Astrocyte of the spinal cord (primary cell): ENCODE results near the gene MAGOHB.

Experiments
- DNase-seq: peaks from one replicate; pipeline ENCODE4 v3.0.0; 2011; ENCODE audit warnings: low read depth, low spot score
- H3K4me3 ChIP-seq: 2 replicates; pipeline ENCODE4 v1.5.1; 2011; ENCODE audit warnings: low read depth, mild to moderate bottlenecking, low read length, moderate library complexity
- in situ Hi-C: cut with HindIII; loops from 2 replicates; pipeline ENCODE4 v1.10.0; 2017; ENCODE audit warnings: low sequenced_read_pairs
- TF ChIP-seq, protein P1 (sequence below): IDR thresholded peaks from 2 replicates; pipeline ENCODE4 v1.5.1; 2012; ENCODE audit warnings: low read depth, mild to moderate bottlenecking, low read length, inconsistent platforms

Gene MAGOHB

DNA sequence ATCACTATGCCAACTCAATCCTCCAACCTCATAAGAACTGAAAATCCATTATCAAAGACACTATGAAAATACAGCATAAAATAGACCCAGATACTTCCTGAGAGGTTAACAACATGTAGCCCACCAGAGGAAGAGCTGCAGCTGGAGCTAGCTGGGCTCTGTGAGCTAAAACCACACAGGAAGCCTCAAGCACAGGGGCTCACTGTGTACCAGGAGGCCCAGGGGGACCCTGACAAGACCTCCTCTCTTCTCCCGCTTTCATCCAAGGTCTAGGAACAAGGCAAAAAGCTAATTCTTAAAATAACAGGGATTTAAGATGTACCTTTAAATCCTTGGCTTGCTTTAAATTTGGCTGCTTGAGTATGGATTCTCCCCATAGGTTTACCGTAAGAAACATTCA lies 54.2 kb downstream of the MAGOHB start:
- DNase-seq: no peak
- TF ChIP-seq, protein P1, sequence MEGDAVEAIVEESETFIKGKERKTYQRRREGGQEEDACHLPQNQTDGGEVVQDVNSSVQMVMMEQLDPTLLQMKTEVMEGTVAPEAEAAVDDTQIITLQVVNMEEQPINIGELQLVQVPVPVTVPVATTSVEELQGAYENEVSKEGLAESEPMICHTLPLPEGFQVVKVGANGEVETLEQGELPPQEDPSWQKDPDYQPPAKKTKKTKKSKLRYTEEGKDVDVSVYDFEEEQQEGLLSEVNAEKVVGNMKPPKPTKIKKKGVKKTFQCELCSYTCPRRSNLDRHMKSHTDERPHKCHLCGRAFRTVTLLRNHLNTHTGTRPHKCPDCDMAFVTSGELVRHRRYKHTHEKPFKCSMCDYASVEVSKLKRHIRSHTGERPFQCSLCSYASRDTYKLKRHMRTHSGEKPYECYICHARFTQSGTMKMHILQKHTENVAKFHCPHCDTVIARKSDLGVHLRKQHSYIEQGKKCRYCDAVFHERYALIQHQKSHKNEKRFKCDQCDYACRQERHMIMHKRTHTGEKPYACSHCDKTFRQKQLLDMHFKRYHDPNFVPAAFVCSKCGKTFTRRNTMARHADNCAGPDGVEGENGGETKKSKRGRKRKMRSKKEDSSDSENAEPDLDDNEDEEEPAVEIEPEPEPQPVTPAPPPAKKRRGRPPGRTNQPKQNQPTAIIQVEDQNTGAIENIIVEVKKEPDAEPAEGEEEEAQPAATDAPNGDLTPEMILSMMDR: no peak
- no peak overlapping the region for H3K4me3 ChIP-seq
- in situ Hi-C loops: no loop called here

DNA sequence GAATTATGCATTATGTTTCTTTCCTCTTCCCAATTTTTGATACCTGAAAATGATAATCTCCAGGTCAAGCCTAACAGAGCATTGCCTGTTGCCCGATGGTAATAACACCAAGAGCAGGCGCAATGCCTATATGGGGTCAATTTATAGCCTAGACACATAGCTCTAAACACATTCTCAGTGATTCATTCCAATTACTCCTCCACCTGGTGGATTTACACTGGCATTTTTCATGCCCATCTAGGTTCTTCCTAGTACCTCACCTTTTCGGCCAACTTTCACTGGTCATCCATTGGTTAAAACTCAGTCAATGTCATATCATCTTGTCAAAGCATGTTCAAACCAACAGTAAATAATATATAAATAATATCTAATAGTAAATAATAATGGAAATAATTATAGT lies 54.6 kb downstream of the MAGOHB start:
- DNase-seq: no peak
- no peak overlapping the region for H3K4me3 ChIP-seq
- in situ Hi-C loops: no loop called here
- TF ChIP-seq, protein P1: no peak

DNA sequence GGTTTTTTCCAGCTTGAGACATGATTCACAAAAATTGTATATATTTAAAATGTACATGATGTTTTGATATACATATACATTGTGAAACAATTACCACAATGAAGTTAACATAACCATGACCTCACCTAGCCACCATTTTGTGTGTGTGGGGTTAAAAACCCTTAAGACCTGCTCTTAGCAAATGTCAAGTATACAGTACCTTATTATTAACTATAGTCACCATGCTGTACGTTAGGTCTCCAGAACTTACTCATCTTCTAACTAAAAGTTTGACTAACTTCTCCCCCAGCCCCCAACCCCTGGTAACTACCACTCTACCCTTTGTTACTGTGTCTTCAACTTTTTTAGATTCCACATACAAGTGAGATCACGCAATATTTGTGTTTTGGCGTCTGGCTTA lies 55.1 kb downstream of the MAGOHB start:
- no peak for DNase-seq
- H3K4me3 ChIP-seq: no peak overlapping the region
- TF ChIP-seq, protein P1: no peak
- in situ Hi-C loops: no loop called here

DNA sequence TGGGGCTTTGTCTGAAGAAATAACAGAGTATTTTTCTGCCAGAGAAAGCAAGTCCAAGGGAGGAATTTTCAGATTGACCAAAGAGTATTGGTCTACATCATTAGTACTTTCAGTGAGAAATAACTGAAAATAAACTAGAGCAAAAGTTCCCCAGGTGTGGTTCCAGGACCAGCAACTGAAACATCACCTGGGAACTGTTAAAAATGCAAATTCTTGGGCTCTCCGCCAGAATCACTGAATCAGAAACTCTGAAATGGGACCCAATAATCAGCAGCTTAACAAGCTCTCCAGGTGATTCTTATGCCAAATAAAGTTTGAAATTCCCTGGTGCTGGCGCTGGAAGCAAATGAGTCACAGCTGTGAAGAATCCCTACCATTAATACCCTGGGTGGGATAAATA lies 55.6 kb downstream of the MAGOHB start:
- H3K4me3 ChIP-seq: no peak overlapping the region
- no peak for DNase-seq
- TF ChIP-seq, protein P1: no peak
- in situ Hi-C loops: no loop called here

DNA sequence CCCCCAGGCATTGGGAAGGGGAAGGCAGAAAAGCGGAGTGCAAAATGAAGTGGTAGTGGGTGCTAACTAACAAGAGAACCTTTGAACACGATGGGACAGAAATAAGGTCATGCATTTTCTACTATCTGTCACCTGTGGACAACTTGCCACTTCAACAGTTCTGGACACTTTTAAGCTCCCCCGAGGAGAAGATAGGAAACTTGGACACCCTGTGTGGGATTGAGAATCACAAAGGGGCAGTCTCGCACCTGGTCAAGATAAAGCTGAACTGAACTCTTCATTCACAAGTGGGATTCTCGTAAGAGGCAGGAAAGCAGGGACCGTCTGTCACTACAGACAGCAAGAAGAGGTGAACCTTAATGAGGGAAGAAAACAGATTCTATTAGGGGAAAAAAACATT lies 56.1 kb downstream of the MAGOHB start:
- in situ Hi-C loops: no loop called here
- no peak for DNase-seq
- H3K4me3 ChIP-seq: no peak overlapping the region
- TF ChIP-seq, protein P1: no peak

DNA sequence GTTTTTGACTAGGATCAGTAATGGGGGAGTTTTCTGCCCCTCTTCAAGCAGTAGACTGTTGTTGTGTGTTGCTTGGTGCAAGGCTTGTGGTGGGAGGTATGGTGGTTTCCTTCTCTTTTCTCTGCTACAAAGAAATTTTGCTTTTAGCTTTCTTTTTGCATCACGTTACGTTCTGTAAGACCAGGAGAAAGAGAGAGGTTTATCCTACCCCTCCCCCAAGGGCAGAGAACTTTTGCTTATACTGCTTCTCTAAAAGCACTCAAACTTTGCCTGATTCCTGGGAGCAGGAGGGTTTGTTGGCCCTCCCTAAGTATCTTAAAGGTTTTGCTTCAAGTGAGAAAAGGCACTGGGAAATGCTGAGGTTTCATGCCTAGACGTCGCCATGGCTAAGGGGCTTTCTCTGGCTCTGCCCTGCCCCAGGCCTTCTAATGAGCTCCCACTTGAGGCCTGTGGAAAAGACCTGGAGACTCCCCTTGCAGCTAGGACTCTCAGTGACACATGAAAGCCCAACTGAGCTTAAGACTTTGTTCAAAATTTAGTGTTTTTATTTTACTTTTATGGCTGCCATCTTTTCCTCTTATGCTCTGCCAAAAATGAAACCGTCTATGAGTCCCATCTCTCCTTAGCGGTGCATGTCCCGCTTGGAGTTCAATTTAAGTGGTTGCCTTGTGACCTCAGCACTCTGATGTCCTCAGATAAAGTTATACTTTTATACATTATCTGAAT lies 58.5 kb downstream of the MAGOHB start:
- no peak for DNase-seq
- H3K4me3 ChIP-seq: no peak overlapping the region
- in situ Hi-C loops: no loop called here
- TF ChIP-seq, protein P1: no peak
